NCI-H2029 treated with DMSO at 0.1 percent for 48 hours (cell line): ENCODE results near the gene CKAP2L.

Experiments used
- DNase-seq: peaks from one replicate; lab custom pipeline; 2025; lab: John Stamatoyannopoulos, UW

The CKAP2L gene

DNA sequence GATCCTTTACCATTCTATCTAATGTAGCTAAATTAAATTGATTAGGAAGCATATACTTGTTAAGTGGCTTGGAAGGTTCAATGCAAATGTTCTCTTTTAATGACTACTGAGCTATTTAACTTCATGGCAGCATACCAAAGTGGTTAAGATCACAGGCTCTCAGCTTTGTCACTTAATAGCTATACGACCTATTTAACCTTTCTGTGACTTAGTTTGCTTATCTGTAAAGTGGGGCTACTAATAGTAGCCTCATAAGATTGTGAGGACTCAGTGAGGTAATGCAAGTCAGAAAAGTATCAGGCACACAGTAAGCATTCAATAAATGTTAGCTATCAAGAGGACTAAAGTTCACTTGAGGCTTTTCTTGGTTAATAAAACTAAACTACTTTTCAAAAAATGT is 4.3 kb downstream of the CKAP2L start:
- DNase-seq = no peak

DNA sequence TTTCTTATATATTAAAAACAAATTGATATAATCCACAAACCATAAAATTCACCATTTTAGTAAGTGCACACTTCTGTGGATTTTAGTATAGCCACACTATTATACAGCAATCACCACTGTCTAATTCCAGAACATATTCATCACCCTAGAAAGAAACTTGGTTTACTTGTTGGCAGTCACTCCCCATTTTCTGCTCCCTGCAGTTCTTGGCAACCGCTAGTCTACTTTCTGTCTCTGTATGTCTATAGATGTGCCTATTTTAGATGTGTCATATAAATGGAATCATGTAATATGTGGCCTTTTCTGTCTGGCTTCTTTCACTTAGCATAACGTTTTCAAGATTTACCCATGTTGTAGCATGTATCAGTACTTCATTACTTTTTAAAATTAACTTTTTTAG is 5.7 kb downstream of the CKAP2L start:
- DNase-seq = no peak

DNA sequence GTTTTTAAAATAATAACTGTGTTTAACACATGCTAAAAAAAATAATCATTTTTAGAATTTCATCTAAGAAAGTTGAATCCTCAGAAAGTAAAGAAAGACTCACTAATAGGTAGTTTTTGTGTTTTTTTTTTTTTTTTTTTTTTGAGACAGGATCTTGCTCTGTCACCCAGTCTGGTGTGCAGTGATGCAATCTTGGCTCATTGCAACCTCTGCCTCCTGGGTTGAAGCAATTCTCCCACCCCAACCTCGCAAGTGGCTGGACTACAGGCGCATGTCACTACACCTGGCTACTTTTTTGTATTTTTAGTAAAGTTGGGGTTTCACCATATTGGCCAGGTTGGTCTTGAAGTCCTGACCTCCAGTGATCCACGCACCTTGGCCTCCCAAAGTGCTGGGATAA is 7.1 kb downstream of the CKAP2L start:
- no peak for DNase-seq

DNA sequence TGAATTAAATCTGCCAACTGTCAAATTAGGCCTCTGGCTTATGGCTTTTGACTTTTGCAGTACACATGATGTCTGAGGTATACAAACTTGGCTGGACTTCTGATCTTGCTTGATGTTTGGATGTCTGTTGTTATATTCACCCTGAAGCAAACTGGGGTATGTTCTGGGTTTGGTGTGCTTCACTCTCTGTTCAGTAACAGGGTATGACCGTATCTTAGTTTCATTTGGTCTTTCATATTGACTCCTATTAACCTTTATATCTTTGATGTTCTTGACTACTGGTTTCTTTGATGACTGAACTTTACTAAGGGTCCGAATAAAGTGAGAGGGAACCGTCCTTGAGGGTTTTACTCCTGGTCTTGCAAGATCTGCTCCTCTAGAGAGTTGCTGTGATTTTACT is 8.2 kb downstream of the CKAP2L start:
- DNase-seq = no peak

DNA sequence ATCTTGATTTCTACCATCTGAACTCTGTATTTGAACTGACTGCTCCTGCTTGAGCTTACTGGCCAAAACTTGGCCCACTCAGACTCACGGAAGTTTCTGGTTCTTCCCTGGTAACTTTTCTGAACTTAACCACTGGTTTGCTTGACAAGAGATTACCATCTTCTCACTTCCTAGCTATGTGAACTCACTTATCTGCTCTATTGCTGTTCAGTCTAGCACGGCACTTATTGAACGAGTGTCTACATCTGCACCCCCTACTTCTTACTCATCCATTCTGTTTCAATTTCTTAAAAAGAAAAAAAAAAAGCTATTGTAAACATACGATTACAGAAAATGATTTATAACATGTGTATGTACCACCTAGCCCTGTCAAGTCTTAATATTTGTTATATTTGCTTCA is 9.0 kb downstream of the CKAP2L start:
- no peak for DNase-seq

DNA sequence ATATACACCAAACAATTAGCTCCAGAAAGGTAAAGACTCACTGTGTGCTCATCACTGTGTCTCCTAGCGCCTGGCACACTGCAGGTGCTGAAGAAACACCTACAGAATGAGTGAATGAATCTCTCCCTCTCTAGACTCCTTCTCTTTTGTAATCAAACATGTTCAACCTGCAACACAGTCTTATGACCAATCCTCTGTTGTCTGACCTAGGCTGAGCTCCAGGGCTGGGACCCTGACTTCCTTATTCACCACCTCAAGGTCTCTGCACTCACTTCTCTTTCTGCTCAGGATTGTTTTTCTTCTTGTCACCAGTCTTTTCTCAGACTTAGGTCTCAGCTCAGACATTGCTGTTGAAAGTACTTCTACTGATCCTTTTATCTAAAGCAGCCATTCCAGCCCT is 9.8 kb downstream of the CKAP2L start:
- DNase-seq = no peak

DNA sequence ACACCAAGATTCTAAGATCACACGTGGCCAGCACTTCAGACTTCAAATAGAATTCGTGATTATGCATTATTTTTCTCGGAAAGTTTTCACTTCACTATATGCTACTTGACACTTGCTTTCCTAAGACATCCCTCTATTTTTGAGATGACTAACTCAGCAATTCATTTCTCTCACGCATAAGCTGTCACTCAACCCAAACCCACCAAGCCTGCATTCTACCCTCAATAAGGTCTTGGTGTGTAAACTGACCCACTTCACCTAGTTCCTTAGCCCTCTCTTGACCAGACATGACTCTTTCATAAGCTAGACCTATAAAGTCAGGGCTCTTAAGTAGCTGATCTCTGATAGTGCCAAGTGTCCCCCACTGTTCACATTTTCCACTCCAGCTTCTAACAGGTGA is 11.7 kb downstream of the CKAP2L start:
- DNase-seq = no peak

DNA sequence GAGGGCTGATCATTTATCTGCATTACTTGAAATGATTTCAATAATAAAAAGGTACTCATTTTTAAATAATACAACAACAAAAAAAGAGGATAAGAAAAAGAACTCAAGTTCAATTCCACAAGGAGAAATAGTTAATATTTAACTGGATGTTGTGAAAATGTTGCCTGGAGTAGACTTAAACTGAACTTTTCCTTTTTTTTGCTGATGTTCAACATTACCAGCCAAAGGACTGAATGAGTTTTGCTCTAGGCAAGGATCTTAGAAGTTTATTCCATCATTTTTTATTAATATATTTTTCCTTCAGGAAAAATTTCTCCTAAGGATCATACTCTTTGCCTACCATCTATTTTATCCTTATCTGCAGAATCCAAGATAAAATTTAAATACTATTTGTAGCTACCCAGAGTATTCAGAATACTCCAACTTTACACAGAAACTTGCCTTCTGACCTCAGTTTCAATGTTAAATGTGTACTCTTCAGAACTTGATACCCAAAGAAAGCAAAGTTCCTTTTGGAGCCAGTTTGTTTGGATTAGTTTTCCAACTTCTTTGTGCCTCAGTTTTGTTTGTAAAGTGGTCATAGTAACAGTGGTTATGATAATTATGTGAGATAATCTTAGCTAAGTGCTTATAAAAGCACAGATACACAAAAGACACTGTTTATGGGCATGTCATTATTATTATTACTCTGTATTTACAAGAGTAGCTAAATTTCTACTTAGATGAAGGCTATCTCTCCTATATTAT is 12.8 kb downstream of the CKAP2L start:
- no peak for DNase-seq

DNA sequence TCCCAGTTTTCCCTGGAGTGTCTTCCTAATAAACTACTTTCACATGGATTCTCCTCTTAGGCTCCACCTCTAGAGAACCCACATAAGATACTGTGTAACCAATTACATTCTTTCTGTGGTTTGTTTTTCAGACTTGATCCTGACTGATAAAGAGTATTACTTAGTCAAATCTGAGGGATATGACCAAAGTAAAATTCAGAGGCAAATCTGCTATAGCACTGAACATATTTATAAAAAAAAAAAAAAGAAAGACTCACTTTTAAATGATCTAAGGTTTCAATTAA is 13.9 kb downstream of the CKAP2L start:
- no peak for DNase-seq

DNA sequence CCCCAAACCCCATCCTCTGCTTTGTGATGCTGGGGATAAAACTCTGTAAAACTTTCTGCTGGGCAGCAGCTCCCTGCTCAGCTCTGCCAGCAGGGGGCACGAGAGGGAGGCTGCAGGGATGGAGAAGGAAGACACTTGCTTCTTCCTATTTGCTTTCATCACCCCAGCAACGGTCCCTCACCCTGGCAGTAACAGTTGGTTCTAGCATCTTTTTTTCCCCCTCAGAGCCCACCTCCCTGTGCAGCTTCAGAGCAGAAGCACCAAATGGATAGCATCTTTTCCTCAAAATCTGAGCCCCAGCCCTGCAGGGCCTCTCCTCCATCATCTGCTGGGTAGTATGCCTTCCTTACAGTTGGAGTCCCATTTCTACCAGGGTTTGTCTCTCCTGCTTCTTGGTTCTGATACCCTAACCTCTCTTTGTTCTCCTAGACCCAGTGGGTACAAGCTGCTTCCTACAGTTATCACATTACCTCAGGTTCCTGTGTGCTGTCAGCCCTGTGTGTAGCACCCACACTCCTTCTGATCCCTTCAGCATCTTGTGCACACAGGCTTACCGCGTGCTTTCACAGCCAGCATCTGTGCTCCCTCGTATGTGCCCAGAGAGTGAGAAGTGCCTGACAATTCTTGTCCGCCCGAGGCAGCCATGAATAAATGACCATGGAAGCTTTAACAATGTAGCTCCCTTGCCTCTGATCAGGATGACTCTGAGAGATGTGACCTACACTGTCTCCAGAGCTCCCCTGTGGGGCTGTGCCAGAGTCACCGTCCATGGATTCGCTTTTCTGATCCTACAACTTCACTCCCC is 14.5 kb downstream of the CKAP2L start:
- peak; percentile 8 for DNase-seq

DNA sequence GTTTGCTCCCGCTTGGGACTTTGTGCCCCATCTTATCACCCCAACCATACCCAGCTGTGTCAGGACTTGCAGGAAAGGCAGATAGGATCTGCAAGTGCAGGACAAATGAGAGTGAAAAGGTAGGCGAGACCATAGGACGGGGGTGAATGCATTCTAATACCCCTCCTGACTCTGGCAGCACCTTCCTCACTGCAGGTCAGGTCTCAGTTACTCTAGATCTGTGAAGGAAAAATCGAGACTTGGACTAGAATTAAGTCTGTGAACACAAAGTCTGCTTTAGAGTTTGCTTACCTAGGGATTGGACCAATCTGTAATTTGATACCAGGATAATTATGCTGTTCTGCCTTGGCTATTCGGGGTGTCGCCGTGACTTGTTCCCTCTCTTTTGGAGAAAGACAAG is 23.9 kb downstream of the CKAP2L start:
- DNase-seq = no peak

DNA sequence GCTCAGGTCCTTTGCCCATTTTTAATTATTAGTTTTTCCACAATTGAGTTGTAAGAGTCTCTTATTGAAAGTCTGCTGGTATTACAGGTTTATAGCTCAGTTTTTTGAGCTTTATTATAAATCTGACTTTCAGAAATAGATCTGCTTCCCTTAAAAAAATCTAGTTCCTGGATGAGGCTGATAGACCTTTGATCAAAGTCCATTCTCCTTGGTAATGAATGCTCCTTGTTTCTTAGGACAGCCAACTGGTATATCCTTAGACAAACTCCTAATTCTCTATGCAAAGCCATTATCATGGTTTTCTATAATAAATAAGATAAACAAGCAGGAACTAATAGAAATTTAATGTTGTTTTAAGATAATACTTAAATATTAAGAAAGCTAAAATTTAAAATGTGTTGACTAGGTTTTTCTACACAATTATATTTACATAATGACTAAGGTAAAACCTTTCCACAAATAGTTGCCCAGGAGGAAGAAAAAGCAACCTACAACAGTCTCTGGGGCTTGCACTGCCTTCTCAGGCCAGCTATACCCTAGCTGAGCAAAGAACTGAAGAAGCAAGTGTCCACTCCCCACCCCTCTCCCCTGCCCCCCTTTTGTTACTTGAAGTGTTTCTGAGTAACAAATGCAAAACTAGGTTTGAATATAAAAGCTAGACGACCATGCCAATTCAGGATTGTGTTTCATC is 26.7 kb downstream of the CKAP2L start:
- DNase-seq = no peak

DNA sequence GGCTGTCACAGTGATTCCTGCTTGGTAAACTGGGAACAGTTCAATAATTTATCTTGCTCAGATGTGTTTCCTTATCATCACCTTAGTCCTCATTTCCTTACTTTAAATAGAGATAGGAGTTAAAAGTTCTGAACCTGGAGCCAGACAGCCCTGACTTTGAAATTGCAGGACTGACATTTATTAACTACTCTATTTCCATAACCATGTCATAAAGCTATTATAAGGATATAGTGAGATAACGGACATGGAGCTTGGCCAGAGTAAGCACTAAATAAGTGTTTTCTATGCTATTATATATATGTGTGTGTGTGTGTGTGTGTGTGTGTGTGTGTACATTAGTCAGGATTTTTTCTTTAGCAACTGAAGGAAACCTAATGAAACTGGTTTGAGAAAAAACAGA is 30.5 kb downstream of the CKAP2L start:
- no peak for DNase-seq

DNA sequence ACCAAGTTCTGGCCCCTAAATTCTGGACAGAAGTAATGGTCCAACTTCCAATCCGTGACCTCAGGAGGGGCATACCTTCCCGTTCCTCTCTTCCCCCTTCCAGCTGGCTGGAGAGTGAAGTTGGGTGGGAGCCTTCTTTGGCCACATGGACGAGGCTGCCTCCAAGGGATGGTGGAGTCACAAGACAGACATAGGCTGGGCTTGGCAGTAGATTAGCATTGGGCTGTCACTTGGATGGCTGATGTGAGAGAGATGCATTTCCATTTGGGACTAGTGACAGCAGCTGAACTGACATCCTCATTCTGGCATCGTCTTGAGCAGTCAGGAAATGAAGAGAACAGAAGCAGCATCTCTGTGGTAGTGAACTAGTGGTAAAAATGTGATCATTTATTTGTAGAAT is 31.0 kb downstream of the CKAP2L start:
- DNase-seq = no peak

DNA sequence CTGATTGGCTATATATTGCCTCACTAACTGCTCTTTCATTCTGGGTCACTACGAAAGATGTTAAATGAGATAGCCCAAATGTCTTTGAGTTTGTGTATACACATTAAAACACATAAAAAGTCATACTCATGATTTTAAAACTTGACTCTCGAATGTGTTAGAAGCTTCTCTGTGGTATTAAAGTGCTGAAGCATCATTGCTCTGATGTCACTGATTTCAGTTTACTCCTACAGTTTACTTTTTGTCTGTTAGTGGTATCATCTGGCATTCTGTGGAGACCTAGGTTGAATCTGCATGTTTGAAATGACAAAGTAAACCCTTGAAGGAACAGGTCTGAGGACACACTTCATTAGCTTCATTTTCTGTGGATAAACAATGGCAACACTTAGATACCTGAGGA is 32.9 kb downstream of the CKAP2L start:
- no peak for DNase-seq

DNA sequence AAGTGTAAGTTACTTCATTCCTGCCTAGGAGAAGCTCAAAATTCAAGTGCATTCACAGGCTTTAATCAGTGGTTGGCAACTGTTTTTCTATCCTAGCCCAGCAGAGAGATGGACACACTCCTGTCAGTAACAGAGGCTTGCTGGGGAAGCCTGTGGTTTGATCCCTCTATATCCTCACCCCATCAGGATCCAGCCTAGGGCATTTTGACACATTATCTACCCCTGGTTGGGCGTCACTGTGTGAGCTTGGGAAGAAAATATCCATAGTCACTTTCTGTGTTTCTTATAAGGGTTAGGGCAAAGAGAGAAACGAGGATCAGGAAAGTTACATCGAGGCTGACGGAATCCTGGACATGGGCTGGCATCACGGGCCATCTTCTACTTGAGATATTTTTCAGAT is 33.6 kb downstream of the CKAP2L start:
- no peak for DNase-seq

DNA sequence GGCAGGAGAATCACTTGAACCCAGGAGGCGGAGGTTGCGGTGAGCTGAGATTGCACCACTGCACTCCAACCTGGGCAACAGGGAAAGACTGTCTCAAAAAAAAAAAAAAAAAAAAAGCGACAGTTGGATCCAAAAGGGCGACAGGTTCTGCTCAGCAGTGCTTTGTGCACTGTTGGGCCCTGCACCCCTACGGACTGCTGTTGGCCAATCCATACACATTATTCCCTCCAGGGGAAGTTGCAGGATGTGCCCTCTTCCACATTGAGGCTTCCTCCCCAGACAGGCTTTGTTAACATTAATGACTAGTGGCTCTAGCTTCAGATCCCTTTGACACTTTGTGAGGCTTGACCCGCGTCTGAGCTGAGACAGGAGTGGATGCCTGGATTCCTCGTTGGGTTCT is 34.2 kb downstream of the CKAP2L start:
- DNase-seq = no peak

DNA sequence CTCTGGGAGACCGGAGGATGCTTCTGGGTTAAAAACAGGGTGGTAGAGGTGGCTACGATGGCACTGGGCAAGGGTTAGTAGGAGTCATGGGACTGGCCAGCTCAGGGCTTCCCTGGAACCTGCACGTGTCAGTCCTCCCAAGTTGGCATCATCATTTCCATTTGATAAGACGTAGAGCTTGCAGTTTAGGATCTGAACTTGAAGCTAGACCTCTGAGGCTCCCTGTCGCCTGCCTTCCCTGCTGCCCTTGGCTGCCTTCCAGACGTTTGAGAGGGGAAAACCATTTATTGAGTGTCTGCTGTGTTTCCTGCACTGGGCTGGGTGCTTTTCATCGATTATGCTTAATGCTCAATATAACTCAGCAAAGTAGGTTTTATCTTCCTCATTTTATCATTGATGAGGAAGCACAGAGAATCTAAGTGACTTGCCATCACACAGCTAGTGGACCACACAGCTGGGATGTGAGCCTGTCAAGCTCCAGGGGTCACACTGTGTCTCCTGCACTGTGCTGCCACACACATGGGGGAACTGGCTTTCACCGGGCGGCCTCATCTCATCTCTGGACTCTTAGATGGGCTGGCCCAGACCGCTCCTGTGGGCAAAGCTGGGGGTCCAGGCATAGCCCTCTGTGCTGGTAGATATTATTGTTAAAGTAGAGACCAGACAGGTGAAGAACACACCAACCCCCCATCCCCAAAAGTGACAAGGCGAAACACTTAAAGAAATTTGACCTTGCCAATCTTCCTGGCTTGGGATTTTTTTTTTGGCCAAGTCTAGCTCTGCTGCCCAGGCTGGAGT is 35.8 kb downstream of the CKAP2L start:
- no peak for DNase-seq

DNA sequence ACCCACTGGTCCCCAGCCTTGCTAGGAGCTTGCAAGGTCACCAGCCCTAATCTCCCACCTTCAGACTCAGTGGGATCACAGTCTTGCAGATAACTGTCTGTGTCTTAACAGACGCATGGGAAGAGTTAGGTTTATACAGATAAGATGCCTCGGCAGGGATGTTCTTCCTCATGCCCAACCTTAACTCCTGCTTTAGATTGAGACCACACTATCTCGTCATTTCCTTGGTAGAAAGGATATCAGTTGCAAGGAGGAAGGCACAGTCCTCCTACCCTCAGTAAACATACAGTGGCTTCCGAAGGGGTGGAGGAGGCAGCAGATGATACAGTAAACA is 36.4 kb downstream of the CKAP2L start:
- DNase-seq = no peak

DNA sequence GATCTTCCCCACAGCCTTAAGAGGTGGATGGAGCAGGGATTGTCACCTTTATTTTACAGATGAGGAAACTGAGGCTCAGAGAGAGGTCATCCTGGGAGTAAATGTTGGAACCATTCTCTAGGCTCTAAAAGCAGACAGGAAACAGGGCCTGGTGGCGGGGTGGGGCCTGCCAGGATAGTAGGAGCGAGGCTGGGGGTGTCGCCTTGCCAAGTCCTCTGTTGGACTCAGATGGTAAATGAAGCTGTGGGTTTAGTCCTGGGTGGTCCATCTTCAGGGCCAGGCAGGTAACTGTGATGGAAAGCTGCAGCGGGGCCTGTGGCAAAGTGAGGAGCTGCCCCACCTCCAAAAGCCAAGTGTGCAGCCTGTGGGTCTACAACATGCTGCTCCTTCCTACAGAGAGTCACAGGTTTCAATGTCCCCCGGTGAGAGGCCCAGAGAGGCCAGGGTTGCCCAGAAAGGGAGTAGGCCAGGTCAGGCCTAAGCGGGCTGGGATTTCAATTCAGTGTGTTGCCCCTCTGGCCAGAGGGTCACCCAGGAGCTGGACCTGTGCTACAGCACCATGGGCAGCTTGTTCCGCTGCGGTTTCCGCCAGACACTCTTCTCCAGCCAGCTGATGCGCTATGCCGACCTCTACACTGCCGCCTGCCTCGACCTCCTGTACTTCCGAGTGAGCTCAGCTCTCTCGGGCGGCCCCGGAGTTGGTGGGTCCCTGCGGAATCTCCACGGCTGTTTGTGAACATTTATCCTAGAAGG is 37.0 kb downstream of the CKAP2L start:
- DNase-seq = no peak

DNA sequence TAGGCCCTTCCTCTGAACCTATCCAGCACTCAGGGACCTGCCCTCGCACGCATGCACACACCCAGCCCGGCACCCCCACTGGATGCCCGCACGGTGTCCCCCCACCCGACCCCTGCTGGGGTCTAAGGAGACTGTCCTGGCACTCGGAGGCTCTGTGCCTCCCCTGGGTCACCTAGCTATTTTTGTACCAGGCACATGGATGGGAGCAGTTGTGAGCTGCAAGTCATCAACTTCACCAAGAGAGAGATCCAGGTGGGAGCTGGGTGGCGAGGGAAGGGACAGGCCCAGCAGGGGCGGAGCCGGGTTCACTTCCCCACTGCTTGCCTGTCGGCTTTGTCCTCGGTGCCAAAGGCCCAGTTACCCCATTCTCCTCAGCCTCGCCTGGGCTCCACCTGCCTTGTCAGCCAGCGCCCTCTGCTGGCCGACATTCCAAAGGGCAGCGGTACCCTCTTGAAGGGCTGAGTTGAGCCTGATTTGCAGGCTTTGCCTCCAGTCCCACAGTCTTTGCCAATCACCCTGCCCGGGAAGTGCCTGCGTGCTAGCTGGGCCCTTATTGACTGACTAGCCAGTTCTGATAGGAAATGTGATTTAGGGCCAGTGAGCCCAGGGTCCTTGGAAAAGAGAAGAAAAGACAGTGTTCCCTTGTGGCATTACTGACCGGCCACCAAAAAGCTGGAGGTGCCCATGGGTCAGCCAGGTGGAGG is 37.8 kb downstream of the CKAP2L start:
- DNase-seq = peak; percentile 73
